ENCODE data around the gene GPT2. TPM values are rescaled to one million over a fixed set of nuclear protein-coding genes. Genes with fewer than 3 reads are reported as not detected.
A peak's percentile ranks its signal among the peaks of the same experiment; 100 is the strongest.

Gene GPT2
- total RNA-seq, 6 donors from 2014 or later: 2.9 to 19.9 (median 6.3) TPM

DNA sequence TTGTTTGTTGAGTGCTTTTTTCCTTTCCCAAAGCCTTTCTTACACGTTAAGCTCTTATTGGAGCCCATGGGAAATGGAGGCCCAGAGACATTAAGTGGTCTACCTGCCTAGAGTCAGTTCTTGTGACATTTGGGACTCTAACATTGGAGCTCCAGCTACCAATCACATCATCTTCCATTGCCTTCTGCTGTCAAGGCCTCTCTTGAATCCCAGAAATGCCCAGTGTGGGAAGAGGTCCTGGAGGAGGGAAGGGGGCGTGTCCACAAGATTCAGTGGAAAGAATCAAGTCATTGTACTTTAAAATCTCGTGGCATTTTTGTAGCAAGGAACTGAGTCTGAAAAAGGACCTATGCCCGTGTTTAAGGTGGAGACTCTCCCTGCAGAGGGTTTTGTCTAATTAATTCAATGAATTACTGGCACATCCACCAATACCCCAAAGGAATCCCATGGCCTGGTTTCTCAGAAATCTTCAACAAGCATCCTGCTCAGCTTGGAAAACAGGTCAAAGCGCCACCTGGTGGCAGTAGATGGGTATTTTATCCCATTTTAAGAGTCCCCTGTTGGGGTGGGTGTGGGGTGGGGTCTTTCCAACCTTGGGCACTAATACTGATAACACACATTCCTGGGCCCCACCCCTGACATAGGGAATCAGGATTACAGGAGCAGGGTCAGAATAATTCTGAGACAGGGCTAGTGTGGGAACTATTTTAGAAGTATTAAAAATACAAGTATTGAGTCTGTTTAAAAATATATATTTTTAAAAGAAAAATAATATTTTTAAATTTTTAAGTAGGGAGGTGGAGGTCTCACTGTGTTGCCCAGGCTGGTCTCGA, 24.6 kb downstream of the GPT2 start:
- no peak for TF ChIP-seq POLR2AphosphoS5 (IDR thresholded peaks at IDR 0.05)
- no peak for TF ChIP-seq POLR2A (IDR thresholded peaks at IDR 0.05)
- peak; percentile 21 to 86 (median 56) for TF ChIP-seq CTCF (IDR thresholded peaks at IDR 0.05)
- no peak for TF ChIP-seq EP300 (IDR thresholded peaks at IDR 0.05)
- ATAC-seq (ENCODE audit: low FRiP score in 2 of 2) (peak in 1 of 2 donors; percentile 72), DNase-seq (peak in 1 of 2 donors; percentile 47)
- 49 to 64% methylated on average over 5 to 6 of the region's 6 CpGs for WGBS, 2 donors
- Histone ChIP-seq H3K9me3 (no peaks in the 10 kb centered on the region), H3K4me3 (no peak overlapping the region), H3K4me1 (no peaks in the 10 kb centered on the region), H3K27me3 (no peaks in the 10 kb centered on the region), H3K36me3 (peaks cover 0 to 7% (median 0%) of the 10 kb centered on the region in 4 donors), H3K27ac (no peak overlapping the region)

GRCh38 chr16:46911038-46911437, 26.9 kb downstream of the GPT2 start:
- Histone ChIP-seq H3K36me3 (peaks cover 0 to 7% (median 0%) of the 10 kb centered on the region in 4 donors), H3K4me3 (no peak overlapping the region), H3K9me3 (no peaks in the 10 kb centered on the region), H3K27ac (no peak overlapping the region), H3K4me1 (no peaks in the 10 kb centered on the region), H3K27me3 (no peaks in the 10 kb centered on the region)
- WGBS, 2 donors: 68 to 73% methylated on average over 3 of the region's 3 CpGs
- TF ChIP-seq CTCF (IDR thresholded peaks at IDR 0.05): no peak
- no peak for TF ChIP-seq POLR2A (IDR thresholded peaks at IDR 0.05)
- no peak for TF ChIP-seq POLR2AphosphoS5 (IDR thresholded peaks at IDR 0.05)
- TF ChIP-seq EP300 (IDR thresholded peaks at IDR 0.05): no peak
- ATAC-seq (ENCODE audit: low FRiP score in 2 of 2) (no peak), DNase-seq (no peak)

DNA sequence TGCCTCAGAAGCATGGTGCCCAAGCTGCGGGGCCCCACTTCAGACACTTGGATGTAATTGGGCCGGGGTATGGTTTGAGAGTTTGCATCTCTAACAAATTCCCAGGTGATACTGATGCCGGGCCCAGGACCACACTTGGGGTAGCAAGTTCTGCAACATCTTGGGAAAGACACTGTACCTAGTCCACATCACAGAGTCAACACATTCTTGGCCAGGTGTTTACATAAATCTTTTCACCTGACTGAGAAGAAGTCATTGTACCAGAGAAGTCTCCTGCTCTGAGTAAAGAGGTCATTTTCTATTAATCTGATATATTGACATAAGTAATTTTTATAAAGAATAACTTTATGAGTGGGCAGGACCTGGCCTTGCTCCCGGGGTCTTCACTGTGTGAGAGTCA, 27.5 kb downstream of the GPT2 start:
- Histone ChIP-seq H3K27ac (no peak overlapping the region), H3K36me3 (peaks cover 0 to 7% (median 0%) of the 10 kb centered on the region in 4 donors), H3K4me3 (no peak overlapping the region), H3K9me3 (no peaks in the 10 kb centered on the region), H3K27me3 (no peaks in the 10 kb centered on the region), H3K4me1 (no peaks in the 10 kb centered on the region)
- no peak for ATAC-seq (ENCODE audit: low FRiP score in 2 of 2)
- WGBS, 2 donors: 76 to 84% methylated on average over 4 of the region's 4 CpGs
- TF ChIP-seq POLR2AphosphoS5 (IDR thresholded peaks at IDR 0.05) (no peak), CTCF (IDR thresholded peaks at IDR 0.05) (no peak), EP300 (IDR thresholded peaks at IDR 0.05) (no peak), POLR2A (IDR thresholded peaks at IDR 0.05) (no peak)
- DNase-seq: no peak

DNA sequence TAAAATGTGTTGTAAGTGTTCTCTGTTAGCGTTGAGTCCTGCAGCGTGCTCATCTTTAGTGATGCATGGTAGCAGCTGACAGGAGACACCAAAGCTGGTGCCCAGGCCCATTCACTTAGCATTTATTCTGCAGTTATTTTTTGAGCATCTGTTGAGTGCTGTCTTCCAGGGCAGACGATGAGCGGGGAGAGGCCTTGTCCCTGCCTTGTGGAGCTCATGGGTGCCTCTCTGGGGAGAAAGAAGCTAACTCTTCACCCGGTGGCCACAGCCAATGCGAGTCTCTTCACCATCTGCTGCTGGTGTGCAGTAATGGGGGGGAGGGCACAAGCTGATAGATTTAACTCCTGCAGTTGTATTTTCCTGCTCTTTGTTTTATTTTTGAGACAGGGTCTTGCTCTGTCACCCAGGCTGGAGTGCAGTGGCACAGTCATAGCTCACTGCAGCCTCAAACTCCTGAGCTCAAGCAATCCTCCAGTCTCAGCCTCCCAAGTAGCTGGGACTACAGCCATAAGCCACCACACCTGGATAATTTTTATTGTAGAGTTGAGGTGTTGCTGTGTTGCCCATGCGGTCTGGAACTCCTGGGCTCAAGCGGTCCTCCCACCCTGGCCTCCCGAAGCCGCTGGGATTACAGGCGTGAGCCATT, 30.5 kb downstream of the GPT2 start:
- ATAC-seq (ENCODE audit: low FRiP score in 2 of 2): no peak
- TF ChIP-seq EP300 (IDR thresholded peaks at IDR 0.05) (no peak), POLR2A (IDR thresholded peaks at IDR 0.05) (no peak), POLR2AphosphoS5 (IDR thresholded peaks at IDR 0.05) (no peak), CTCF (IDR thresholded peaks at IDR 0.05) (no peak)
- Histone ChIP-seq H3K27me3 (no peaks in the 10 kb centered on the region), H3K4me3 (no peak overlapping the region), H3K36me3 (peaks cover 0 to 3% (median 0%) of the 10 kb centered on the region in 4 donors), H3K9me3 (no peaks in the 10 kb centered on the region), H3K27ac (no peak overlapping the region), H3K4me1 (no peaks in the 10 kb centered on the region)
- DNase-seq: no peak
- WGBS, 2 donors: 96 to 98% methylated on average over 11 of the region's 11 CpGs
